Endothelial cell (in vitro differentiated cells): ENCODE data around the gene NEK4. TPM values are rescaled to one million over a fixed set of nuclear protein-coding genes. Genes with fewer than 3 reads are reported as not detected.

ENCODE experiments used
- DNase-seq: peaks from one replicate; pipeline ENCODE4 v3.0.0; 2021; ENCODE audit warnings: low spot score
- H3K27ac Mint-ChIP-seq: one replicate; pipeline ENCODE4 v1.8.0; 2021; ENCODE audit warnings: mixed read lengths, inconsistent platforms; ENCODE audit not compliant: unreplicated experiment
- H3K27me3 Mint-ChIP-seq: one replicate; pipeline ENCODE4 v1.8.0; 2021; ENCODE audit warnings: mild to moderate bottlenecking, moderate library complexity, mixed read lengths, inconsistent platforms; ENCODE audit not compliant: unreplicated experiment
- H3K36me3 Mint-ChIP-seq: one replicate; pipeline ENCODE4 v1.8.0; 2021; ENCODE audit warnings: mild to moderate bottlenecking, low read depth, mixed read lengths, inconsistent platforms; ENCODE audit not compliant: unreplicated experiment
- H3K4me1 Mint-ChIP-seq: one replicate; pipeline ENCODE4 v1.8.0; 2021; ENCODE audit warnings: mild to moderate bottlenecking, mixed read lengths, inconsistent platforms; ENCODE audit not compliant: unreplicated experiment
- H3K4me3 Mint-ChIP-seq: one replicate; pipeline ENCODE4 v1.8.0; 2021; ENCODE audit warnings: mild to moderate bottlenecking, mixed read lengths, inconsistent platforms; ENCODE audit not compliant: unreplicated experiment
- H3K9me3 Mint-ChIP-seq: one replicate; pipeline ENCODE4 v1.8.0; 2021; ENCODE audit warnings: mixed read lengths, inconsistent platforms; ENCODE audit not compliant: unreplicated experiment
- CTCF ChIP-seq: fragments of 200-600 bp; sonication (generic); IDR thresholded peaks from one replicate; pipeline ENCODE4 v1.5.0; 2021; ENCODE audit warnings: antibody characterized with exemption; ENCODE audit not compliant: unreplicated experiment
- total RNA-seq: library from RNA; stranded (reverse); fragmentation: NEBNext Ultra II Directional; extraction: Animal tissue kit (Norgen Biotek cat#: 25700); gene quantifications from one replicate; pipeline ENCODE4 v1.2.1, GENCODE V29; 2021; ENCODE audit not compliant: unreplicated experiment

The NEK4 gene
- total RNA-seq, 1 donor from 2014 or later = 16.9 TPM

- Mint-ChIP-seq H3K27me3 (peaks cover 9% of the 10 kb centered on the region), H3K27ac (peak overlapping the region; percentile 92), H3K9me3 (no peaks in the 10 kb centered on the region), H3K36me3 (peaks cover 13% of the 10 kb centered on the region), H3K4me1 (peaks cover 27% of the 10 kb centered on the region), H3K4me3 (peak overlapping the region; percentile 97)
- no peak for TF ChIP-seq CTCF
- DNase-seq = peak; percentile 7
These were observed 65.9 kb downstream of the NEK4 start for GRCh38 chr3:52704611-52705437.

- Mint-ChIP-seq H3K4me3 (no peak overlapping the region), H3K27ac (no peak overlapping the region)
These were observed 67.4 kb downstream of the NEK4 start for GRCh38 chr3:52703341-52703740.

GRCh38 chr3:52697632-52697965 lies 73.1 kb downstream of the NEK4 start:
- Mint-ChIP-seq H3K9me3 (no peaks in the 10 kb centered on the region), H3K4me3 (no peak overlapping the region), H3K4me1 (no peaks in the 10 kb centered on the region), H3K27ac (no peak overlapping the region), H3K36me3 (peaks cover 32% of the 10 kb centered on the region), H3K27me3 (peaks cover 3% of the 10 kb centered on the region)
- no peak for DNase-seq
- no peak for TF ChIP-seq CTCF

More at GRCh38 chr3:52703341-52703740, 67.4 kb downstream of the NEK4 start:
- Mint-ChIP-seq H3K27me3 (peaks cover 10% of the 10 kb centered on the region), H3K9me3 (no peaks in the 10 kb centered on the region), H3K4me1 (peaks cover 27% of the 10 kb centered on the region), H3K36me3 (peaks cover 13% of the 10 kb centered on the region)
- TF ChIP-seq CTCF = no peak
- no peak for DNase-seq

GRCh38 chr3:52696830-52697631 lies 73.7 kb downstream of the NEK4 start:
- Mint-ChIP-seq H3K27ac (no peak overlapping the region), H3K36me3 (peaks cover 33% of the 10 kb centered on the region), H3K4me1 (no peaks in the 10 kb centered on the region), H3K4me3 (no peak overlapping the region), H3K27me3 (peaks cover 3% of the 10 kb centered on the region), H3K9me3 (no peaks in the 10 kb centered on the region)
- TF ChIP-seq CTCF = no peak
- no peak for DNase-seq
